Measurements from ENCODE around the gene CELF4.

Gene CELF4

DNA sequence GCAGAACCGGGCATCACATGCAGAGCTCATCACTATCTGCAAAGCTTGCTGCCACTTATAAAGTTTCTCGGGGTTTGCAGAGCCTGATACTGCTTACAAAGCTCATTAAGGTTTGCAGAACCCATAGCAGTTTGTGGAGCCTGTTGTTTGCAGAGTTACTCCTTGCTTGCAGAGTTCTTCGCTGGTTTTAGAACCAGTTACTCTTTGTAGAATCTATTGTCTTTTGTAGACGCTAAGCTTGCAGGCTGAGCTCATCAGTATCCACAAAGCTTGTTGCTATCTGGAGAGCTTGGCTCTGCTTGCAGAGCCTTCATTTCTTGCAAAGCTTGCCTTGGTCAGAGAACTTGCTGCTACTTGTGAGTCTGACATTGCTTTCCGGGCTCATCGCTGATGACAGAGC lies 106.9 kb downstream of the CELF4 start:
- no peak for DNase-seq

DNA sequence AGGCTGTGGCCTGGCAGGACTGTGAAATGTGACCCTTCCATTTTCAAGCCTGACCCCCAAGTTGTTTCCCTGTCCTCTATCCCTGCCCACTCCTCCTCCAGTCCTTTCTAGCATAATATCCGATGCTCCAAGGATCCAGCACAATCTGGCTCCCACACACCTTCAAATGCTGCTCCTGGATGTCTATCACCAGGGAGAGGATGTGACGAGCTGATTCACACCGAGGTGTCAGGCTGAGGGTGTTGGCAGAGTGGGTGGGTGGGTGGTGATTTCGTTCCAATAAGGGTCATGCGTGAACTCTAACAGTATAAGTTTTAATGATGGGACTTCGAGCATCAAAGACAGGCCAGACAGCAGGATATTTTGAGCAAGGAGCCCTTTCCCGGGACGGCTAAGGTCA lies 107.8 kb downstream of the CELF4 start:
- no peak for DNase-seq

DNA sequence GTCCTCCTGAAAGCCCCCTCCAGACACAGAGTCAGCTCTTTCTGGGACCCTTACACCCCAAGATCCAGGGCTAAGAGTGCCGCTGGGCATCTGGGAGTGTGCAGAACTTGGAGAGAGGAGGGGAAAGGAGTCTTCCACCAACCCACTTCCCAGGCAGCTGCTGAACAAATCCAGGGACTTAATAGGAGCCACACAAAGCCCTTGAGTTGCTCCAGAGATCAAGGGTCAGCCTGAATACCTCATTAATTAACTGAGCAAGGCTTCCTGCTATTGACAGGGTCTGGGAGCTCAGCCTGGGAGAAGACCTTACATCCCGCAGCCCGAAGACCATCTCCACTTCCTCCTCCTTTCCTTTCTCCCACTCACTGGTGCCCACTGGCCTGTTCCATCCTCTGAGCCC lies 108.3 kb downstream of the CELF4 start:
- DNase-seq, result no peak

DNA sequence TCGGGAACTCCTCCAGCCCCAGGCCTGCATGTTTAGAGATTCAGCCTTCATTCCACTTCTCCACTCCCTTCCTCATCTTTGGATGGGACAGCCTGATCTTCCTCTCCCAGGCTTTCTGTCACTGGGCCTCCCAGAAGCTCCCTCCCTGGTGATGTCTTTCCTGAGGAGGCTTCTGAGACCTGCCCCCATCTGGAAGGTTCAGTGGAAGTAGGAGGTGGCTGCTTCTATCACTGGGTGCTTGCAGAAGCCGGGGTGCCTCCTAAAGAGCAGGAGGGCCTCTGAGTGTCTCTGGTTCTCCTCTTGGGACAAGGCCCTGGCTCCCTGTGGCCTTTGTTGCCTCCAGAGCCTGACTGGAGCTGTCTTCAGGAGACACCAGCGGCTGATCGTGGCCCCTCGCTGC lies 108.7 kb downstream of the CELF4 start:
- no peak for DNase-seq

DNA sequence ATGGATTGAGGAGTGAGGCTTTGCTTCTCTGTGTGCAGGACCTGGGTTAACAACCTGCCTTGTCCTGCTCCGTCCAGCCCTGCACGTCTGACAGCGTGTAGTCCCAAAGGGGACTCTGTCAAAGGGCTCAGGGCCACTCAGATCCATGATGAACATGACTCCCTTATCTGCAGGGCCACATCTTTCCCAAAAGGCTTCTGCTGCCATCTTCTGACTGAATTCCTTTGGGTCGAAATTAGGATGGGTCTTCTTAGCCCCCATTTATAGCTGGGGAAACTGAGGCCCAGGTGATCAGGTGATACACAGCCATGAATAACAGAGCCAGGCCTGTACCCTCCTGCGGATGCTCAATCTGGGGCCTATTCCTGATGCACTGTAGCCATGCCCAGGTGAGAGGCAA lies 109.2 kb downstream of the CELF4 start:
- no peak for DNase-seq

DNA sequence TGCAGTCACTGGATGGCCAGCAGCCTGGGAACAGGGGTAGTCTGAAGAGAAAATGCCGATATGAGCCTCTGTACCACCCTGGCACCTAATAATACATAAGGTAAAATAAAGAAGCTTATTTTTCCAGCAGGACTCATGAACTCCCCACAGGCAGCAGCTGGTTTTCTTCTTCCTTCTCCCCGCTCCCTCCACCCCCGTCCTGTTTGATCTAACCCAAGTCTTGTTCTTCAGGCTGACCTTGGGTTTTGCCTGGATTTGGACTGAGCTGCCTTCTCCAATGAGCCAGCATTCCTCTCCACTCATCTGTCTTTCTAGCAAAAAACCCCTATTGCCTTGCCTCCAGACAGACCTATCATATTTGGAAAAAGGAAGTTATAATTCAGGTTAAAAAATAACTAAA lies 111.8 kb downstream of the CELF4 start:
- DNase-seq, result no peak

DNA sequence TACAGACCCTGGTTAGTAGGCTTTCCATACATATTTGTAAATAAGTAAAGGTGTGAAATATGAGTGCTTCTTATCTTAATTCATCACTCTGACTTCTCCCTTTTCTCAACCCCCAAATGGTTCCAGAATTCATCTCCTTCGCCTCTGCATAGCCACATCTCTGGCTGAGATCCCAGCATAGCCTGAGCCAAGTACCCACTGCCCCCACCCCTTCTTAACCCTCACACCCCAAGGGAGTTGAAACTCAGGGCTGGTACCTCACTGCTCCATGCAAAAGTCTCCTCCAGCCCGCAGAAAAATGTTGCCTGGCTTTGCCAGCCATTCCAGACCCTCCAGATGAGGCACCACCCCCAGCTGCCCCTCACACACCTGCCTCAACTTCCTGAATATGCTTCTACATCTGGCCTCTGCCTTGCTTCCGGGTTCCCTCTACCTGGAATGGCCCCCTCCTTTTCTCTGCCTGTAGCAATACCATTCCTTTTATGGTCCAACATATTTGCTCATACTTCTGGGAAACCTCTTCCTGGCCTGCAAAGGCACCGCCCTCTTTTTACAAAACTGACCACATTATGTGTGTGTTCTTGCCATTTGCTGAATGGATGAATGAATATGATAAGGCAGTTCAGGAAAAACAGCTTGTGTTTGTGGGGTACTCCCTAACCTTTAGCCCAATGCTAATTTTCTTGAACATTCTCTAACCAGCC lies 112.8 kb downstream of the CELF4 start:
- no peak for DNase-seq

DNA sequence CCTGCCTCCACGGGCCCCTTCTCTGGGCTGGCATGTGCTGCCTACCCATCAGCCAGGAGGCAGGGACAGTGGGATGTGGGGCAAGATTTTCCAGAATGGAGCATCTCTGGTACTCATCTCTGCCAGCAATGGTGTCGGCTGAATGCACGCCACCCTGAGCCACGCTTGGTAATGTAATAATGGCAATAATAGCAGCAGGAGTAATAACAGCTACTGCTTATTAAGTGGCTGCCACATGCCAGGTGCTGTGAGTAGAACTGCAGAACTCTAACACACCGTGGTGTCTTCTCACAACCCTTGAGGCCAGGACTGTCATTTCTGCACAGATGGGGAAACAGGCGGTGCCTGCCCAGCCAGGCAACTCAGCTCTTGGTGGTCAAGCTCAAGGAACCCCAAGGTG lies 113.6 kb downstream of the CELF4 start:
- DNase-seq, result no peak

DNA sequence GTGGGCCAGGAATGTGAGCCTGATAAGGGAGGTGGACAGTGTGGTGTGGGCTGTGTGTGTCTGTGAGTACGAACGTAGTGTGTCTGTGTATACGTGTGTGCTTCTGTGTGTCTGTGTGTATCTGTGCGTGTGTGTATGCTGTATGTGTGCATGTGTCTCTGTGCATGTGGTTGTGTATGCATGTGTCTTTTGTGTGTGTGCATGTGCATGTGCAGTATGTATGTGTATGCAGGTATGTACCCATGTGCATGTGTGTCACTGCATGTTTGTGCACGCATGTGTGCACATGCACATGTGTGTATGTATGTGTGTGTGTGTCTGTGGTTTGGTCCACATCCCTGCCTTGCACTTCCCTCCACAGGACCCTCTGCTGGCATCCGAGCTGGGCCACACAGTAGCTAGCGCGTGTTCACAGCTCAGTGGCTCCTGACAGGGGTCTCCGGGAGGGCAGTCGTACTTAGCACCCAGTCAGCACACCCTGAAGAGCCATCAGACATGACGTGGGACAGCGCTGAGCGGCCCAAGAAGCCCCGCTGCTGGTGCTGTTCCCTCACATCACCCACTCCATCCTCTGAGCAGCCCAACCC lies 114.3 kb downstream of the CELF4 start:
- DNase-seq, result no peak

DNA sequence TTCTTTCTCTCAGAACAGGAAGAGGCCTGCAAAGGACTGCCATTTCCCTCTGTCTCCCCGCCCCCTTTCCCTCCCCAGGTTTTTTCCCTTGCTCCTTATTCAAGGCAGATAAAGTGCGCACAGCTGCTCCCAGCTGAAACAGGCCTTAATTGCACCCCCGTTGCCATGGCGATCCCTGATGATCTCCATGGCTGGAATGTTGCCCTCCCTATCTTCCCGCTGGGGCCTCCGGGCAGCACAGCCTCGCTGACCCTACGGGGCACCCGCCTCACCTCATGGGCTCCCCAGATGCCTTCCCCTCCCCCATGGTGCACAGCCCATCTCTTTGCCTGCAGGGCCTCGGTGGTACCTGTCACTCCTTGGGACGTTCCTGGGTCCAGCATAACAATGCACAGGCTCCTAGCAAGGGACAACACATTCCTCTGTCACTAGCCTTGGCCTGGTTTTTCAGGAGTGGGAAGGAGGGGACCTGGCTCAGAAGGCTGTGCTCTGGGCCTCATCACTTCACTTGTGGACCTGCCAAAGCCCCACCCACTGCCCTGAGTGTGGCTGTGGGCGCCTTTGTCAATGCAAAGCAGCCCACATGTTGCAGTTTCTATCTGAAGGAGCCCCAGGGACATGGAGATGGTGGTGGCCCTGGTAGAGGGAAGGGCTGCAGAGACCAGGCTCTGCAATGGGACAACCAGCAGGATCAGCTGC lies 115.0 kb downstream of the CELF4 start:
- DNase-seq, result no peak

DNA sequence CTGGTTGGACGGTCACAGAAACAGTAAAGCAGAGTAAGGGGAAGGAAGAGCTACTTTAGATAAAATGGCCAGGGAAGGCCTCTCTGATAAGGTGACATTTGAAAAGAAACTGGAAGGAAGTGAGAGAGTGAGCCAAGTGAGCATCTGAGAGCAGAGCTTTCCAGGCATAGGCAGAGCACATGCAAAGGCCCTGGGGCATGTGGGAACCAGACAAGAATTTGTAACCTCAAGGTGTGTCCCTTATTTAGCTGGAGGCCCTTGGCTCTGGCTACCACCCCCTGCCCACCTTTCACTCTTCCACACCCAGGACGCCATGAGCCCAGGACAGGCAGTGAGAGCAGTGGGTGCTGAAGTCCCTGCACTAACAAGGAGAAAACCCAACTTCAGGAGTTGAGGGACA lies 116.0 kb downstream of the CELF4 start:
- DNase-seq, result no peak

DNA sequence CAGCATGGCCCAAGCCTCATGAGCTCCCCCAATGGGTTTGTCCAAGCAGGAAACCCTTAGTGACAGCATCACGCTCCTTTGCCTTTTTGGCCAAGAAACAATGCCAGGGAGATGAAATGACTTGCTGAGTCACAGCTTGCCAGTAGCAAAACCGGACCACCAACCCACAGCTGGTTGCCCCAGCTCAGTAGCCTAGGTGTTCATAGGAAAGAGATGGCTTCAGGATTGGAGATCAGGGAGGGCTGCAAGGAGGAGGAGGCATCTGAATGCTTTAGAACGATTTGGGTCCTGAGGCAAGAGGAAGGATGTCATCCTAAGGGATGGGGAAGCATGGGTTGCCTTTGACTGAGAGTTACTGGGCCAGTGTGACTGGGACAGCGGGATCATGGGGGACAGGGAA lies 116.7 kb downstream of the CELF4 start:
- DNase-seq, result no peak

DNA sequence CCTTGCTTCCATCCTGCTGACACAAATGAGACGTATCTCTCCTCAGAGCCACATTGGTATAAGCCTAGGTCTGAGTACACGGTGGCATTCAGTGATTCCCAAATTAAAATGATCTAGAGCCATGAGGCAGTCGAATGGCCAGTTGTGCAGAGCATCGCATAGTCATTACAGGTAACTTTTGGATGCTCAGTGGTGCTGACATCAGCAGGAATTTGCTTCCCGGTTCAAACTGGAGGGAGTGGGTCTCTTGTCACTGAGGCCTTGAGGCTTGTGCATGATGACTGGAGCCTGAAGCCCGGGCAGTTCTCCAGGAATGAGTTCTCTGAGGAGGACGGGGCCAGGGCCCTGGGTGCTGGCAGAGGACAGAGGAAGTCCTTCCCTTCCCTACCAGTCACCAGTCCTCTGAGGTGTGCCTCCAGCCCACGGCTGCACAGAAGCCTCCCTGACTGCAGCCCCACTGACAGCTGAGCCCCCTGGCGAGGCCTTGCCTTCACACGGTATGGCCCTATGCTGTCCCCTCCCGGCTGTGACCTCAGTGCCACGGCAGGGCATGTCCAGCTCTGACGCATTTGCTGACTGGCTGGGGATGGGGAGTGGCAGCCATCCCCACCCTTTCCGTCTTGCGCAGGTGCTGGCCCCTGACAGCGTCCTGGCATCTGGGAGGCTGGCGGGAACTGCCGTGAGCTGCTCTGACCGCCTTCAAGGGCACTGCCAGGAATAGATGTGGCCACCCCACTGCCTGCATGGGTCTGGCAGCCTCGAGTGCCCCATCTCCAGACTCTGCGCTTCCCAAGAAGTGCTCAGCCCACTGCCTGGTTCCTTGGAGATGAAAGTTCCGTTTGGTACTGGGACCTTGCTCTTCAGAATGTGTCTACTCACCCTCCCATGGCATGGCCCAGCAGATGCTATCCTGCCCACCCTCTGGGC lies 117.4 kb downstream of the CELF4 start:
- no peak for DNase-seq

DNA sequence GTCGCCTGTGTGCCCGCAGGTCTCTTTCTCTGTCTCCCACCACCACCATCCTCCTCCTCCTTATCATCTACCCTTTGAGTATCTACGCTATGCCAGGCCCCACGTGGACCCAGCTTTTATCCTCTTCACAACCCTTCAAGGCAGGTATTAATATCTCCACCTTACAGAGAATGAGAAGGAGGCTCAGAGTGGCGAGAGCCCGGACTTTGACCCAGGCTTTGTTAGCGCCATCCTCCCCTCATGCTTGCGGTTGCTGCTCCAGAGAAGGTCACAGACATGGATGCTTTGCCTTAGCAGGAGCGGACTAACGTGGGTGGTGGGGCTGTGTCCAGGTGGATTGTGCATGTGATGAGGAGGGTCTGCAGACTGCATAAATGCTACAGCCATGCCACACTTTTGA lies 119.8 kb downstream of the CELF4 start:
- DNase-seq, result no peak

DNA sequence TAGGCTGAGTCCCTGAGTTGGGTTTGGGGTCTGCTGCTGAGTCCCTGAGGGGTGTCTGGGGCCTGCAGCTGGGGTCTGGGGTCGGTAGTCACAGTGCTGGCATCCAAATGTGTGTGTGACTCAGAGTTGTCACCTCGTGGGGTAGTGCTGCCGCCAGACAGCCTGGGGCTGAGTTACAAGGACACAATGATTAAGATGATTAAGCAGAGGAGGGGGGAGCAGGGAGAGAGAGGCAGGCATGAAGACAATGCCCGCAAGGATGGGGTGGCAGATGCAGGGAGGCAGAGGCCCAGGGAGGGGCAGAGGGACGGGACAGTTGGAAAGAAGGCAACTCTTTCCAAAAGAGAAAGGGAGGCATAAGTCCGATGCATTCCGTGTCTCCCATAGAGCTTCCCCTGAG lies 120.2 kb downstream of the CELF4 start:
- DNase-seq, result no peak

DNA sequence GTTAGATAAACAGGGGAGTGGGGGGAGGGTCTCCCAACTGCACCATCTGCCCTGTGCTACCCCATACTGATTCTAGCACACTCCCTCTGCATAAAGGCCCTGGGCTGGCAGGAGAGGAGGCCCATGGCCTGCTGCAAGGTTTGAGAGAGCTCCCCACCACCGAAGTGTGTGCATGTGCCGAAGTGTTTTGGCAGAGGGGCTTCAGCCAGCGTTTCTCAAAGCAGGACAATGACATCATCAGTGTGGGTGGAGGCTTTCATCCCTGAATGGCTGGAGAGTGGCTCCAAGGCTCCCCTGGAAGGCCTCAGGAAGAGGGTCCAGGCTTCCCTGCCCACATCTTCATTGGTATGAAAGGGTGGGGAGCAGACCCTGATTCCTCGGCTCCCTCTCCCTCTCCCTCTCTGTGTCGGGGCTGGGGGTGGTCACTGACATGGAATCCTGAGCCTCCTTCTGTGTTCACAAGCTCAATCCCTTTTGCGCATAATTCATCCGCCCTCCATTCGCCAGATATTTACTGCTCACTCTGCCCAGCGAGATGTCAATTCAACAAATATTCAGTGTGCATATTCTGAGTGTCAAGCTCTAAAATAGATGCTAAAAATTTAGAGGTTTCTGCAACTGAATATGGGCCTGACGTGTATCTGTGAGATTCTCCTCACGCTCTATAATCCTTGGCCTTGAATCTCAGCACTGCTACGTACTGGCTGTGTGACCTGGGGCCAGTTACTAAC lies 122.1 kb downstream of the CELF4 start:
- no peak for DNase-seq

DNA sequence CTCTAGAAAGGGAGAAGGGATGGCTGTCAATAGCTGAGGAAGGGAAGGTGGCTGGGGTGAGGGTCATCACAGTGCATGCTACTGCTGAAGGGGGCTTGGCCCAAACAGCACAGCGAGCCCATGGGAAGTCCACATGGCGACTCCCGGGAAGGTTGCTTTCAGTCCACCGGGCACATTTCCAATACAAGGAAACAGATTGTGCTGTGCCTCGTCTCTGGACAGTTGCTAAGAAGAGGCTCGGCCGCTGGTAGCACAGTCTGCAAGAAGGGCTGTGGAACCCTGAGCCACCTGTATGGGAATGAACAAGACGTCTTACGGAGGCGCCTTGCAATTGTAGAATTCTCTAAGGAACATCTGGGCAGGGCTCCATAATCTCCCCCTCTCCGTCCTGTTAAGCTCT lies 123.1 kb downstream of the CELF4 start:
- DNase-seq, result no peak

DNA sequence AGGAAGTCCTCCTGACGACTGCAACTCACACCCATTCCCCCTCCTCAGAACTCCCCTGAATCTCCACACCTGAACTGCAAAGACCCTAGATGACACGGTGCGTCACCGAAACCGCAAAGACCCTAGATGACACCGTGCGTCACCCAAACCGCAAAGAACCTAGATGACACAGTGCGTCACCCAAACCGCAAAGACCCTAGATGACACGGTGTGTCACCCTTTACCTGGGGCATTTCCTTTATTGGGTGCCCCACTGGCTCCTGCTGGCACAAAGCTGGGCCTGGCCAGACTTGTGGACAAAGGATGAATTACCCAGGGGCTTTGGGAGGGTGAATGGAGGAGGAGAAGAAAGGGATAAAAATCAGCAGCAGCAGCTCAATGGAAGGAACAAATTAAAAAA lies 123.8 kb downstream of the CELF4 start:
- no peak for DNase-seq

DNA sequence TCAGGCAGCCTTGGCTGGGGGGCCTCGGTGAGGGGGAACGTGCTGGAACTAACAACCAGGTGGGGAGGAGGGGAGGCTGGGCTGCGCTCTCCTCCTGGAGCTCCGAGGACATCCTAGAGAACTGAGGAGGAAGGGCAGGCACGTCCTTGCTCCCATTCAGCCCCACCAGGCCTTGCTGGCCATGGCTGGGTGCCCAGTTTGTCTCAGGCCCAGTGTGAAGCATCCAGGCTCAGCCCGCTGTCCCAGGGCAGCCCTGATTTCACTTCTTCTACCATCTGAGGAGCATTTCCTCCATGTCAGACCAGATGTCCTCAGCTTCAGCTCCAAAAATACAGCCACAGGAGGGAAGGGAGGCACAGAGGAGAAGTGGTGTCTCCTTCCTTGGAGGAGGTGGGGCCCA lies 125.4 kb downstream of the CELF4 start:
- no peak for DNase-seq

DNA sequence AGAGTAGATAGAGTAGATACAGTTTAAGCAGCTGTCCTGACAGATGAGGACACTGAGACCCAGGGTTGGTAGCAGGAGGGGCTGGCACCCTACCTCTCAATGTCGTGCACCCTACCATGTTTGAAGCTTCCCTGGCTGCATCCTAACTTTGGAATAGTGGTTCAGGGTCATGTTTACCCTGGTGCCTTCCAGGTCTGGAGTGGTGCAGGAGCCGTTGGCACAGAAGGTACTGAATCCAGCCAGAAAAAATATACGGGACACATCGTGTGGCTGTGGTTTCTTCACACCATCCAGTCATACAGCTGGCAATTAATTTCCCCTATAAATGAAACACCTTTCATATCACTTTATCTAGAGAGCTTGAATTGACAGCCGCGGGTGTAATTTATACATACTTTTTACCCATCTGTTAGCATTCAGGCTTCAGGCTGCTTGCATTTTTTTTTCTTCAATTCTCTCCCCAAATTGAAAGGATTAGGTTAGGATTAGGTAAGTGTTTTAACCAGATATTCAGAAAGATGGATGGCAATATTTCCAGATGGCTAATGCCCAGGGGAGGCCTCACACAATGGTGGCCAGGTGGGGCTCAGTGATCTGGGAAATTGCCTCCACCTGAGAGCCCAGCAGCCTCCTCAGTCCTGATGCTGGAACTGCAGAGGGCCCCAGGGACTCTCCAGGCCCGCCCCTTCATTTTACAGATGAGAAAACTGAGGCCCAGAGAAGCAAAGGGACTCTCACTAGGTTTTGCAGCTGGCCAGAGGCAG lies 127.0 kb downstream of the CELF4 start:
- no peak for DNase-seq

DNA sequence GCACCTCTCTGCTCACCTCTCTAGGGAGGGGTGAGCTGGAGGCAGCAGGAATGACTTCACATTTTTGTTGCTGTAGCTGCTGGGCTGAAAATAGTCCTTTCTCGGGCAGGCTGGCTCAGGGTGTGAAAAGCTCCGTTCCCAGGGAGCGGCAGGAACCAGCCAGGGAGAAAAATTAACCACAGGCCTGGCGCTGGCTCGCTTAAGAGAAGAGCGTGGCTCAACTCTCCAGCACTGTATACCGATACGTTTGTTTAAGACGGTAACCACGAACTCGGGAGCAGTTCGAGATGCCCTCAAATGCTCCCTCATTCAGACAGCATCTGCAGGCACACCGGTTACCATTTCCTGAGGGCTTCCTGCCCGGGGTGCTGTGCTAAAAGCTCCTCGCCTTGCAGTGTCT lies 129.6 kb downstream of the CELF4 start:
- DNase-seq, result no peak
